A549 (cell line): Measurements from ENCODE around the gene MEIS1.

Experiments used
- CTCF ChIP-seq: fragments of >200 bp; sonication (Bioruptor Twin); formaldehyde crosslinking; IDR thresholded peaks from 3 replicates; pipeline ENCODE4 v1.5.1; 2016
- POLR2A ChIP-seq: IDR thresholded peaks from 2 replicates; pipeline ENCODE4 v1.6.1; 2012; ENCODE audit warnings: mild to moderate bottlenecking, low read length

DNA sequence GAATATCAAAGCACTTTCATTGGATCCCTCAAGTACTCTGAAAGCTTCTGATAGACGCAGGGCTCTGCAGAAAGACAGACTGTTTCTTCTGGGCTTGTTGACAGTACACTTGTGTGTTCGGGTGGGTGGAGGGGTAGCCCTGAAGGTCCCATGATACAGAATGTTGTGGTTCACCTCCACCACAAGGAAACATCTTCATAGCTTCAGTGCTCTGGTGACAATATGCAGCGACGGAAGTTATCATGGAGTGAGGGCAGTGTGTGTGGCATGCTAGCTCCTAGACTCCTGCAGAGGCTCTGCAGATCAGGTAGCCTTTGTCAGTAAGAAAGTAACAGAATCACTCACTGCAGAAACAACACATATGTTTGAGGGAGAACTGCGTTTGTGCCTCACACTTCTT lies 90.7 kb downstream of the MEIS1 start:
- TF ChIP-seq CTCF (no peak), POLR2A (no peak)
